ENCODE data around the gene SDHC. TPM values are rescaled to one million over a fixed set of nuclear protein-coding genes. Genes with fewer than 3 reads are reported as not detected.
A peak's percentile ranks its signal among the peaks of the same experiment; 100 is the strongest.

The SDHC gene
- total RNA-seq, 1 experiment from 2014 or later = 192 TPM

DNA sequence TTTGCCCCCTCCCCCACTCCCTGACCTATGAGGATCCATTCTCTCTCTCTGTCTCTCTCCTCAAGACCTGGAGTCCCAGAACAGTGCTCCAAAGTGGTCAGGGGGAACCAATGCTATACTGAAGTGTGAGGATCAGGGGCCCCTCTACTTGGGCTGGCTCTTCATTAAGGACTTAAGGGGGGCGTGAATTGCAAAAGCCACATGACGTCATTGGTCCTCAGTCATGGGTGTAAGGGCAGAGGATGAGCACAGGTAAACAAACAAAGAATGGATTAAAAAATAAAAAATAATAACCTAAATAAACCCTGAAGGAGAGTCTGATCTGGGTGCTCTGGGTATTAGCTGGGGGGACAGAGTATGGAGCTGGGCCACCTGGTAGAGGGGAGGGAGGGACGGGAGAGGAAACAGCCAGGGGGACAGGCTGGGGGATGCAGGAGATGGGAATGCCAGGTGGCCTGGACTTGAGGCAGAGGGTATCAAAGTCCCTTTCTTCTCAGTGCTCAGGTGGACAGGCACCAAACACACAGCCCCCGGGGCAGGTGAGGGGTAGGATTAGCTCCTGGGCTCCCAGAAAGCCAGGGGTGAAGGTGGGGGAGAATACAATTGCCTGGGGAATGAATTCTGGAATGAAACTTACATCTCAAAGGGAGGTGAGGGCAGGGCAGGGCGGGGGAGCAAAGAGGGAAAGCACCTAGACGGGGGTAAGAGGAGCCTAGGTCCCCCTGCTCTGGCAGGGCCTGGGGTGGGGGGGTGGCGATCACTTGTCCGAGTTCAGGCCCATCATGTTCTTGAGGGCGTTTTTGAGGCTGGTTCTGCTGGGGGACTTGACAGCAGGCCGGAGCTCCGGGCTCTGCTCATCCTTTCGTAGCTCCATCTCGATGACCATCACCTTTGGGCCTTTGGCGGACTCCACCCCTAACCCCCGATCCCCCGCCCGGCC is 9.0 kb upstream of the SDHC start:
- POLR2A ChIA-PET = interaction anchor here (0.6 kb wide), 1 partner anchor 370 kb away, joined by 3 read pairs; no protein-coding TSS in a partner anchor
- no peak overlapping the region for H2AFZ ChIP-seq (ENCODE audit: low read depth, low read length, poor library complexity, severe bottlenecking)
- peak; percentile 4 for ATAC-seq

DNA sequence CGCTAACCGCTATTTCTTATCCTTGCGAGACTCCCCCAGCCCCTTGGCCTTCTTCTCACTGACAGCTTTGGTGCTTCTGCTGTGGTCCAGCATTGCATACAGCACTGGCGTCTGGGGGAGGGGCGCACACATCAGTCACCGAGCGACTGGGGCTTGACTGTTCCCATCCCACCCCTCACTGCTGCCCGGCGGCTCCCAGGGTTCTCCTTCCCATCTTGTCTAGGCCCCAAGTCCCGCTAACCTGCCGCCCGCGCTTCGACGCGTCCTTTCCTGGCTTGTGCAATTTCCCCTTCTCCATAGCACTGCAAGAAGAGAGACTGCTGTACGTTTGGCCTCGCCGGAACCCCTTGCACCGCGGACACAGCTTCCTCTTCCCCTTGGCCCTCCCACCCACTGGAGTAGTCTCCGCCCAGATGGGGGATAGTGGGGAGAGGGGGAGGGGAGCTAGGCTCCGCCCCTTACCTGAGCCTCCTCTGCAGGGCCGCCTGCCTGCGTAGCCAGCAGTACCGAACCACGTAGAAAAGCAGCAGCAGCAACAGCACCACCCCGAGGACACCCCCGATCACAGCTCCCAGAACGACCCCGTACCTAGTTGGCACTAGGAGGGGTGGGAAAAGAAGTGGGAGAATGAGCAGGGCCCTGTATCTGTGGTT is 8.2 kb upstream of the SDHC start:
- BruUV-seq (replicated peaks) = TSS peak; percentile 62
- Histone ChIP-seq H3K4me3 (replicated peaks in 1 of 2; ENCODE audit: low read depth in 1 of 2, low read length in 2 of 2) (peak overlapping the region; percentile 93 to 97), H3K4me1 (ENCODE audit: control insufficient read depth in 1 of 2, insufficient read depth in 2 of 2, low read length in 2 of 2) (peaks cover 8 to 31% of the 10 kb centered on the region in 2 experiments; a peak in 3 of 4 replicates), H3K27ac (ENCODE audit: low read depth, low read length) (peak overlapping the region; percentile 59; the same call in 1 of the 2 replicates), H3K36me3 (ENCODE audit: control insufficient read depth in 1 of 2, insufficient read depth in 2 of 2, low read length in 2 of 2) (no peaks in the 10 kb centered on the region), H2AFZ (ENCODE audit: low read depth, low read length, poor library complexity, severe bottlenecking) (peak overlapping the region; percentile 69), H3K27me3 (ENCODE audit: insufficient read depth, low read length) (no peaks in the 10 kb centered on the region), H3K9me3 (ENCODE audit: control insufficient read depth in 1 of 2, insufficient read depth in 1 of 2, low read depth in 1 of 2, low read length in 2 of 2) (no peaks in the 10 kb centered on the region), H4K20me1 (ENCODE audit: insufficient read depth) (no peaks in the 10 kb centered on the region), H3K4me2 (ENCODE audit: low read length) (peak overlapping the region; percentile 87), H3K79me2 (ENCODE audit: insufficient read depth, low read length) (peaks cover 6% of the 10 kb centered on the region), H3K9ac (ENCODE audit: low read length) (peak overlapping the region; percentile 69), H3K9me2 (ENCODE audit: insufficient read depth) (no peaks in the 10 kb centered on the region)
- intact Hi-C loops (cut with micrococcal nuclease) = loop anchor here (1.0 kb wide), 1 partner anchor 79 kb away; no protein-coding TSS in a partner anchor
- RAD21 ChIA-PET (ENCODE audit: low non-redundant PET in 1 of 2, low total read pairs in 2 of 2, uncharacterized antibody in 2 of 2, unreplicated experiment in 2 of 2) = interaction anchor here in 1 of 2 experiments (0.8 kb wide), 1 partner anchor 76 kb away, joined by 3 read pairs; no protein-coding TSS in a partner anchor
- POLR2A ChIA-PET = interaction anchor here (0.6 to 1.0 kb wide), 4 partner anchors 8 to 371 kb away, joined by 3 to 9 read pairs (median 3); partner anchors contain the start of genes SDHC and TOMM40L
- peak; percentile 99 for ATAC-seq
- DNase-seq (ENCODE audit: low read depth, low spot score) = peak; percentile 80
- CTCF ChIA-PET = interaction anchor here (0.6 to 1.8 kb wide), 8 partner anchors 9 to 267 kb away, joined by 3 to 20 read pairs (median 4); partner anchors contain the start of genes SDHC, TOMM40L and TSTD1
- TF ChIP-seq SIN3A (IDR thresholded peaks at IDR 0.05; ENCODE audit: low read depth) = 0 out of 2 replicates have a peak, but pooled peaks have one; percentile 32
- no peak for TF ChIP-seq FOSL1 (IDR thresholded peaks at IDR 0.05; ENCODE audit: low read depth)
- TF ChIP-seq ZNF274 (IDR thresholded peaks at IDR 0.05; ENCODE audit: low read depth, low read length) = no peak
- TF ChIP-seq, protein P1, sequence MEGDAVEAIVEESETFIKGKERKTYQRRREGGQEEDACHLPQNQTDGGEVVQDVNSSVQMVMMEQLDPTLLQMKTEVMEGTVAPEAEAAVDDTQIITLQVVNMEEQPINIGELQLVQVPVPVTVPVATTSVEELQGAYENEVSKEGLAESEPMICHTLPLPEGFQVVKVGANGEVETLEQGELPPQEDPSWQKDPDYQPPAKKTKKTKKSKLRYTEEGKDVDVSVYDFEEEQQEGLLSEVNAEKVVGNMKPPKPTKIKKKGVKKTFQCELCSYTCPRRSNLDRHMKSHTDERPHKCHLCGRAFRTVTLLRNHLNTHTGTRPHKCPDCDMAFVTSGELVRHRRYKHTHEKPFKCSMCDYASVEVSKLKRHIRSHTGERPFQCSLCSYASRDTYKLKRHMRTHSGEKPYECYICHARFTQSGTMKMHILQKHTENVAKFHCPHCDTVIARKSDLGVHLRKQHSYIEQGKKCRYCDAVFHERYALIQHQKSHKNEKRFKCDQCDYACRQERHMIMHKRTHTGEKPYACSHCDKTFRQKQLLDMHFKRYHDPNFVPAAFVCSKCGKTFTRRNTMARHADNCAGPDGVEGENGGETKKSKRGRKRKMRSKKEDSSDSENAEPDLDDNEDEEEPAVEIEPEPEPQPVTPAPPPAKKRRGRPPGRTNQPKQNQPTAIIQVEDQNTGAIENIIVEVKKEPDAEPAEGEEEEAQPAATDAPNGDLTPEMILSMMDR (IDR thresholded peaks at IDR 0.05 in 2 of 3, conservative IDR thresholded peaks at IDR 0.05 in 1 of 3; ENCODE audit: borderline replicate concordance in 1 of 3, insufficient read depth in 1 of 3, low read depth in 2 of 3, low read length in 2 of 3) = peak; percentile 30 to 64 (median 53); a peak in 5 of 6 replicates
- TF ChIP-seq, protein P2, sequence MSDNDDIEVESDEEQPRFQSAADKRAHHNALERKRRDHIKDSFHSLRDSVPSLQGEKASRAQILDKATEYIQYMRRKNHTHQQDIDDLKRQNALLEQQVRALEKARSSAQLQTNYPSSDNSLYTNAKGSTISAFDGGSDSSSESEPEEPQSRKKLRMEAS (IDR thresholded peaks at IDR 0.05) = no peak
- TF ChIP-seq ELF1 (IDR thresholded peaks at IDR 0.05; ENCODE audit: borderline replicate concordance, low read depth) = no peak
- 0 out of 2 replicates have a peak, but pooled peaks have one; percentile 37 for TF ChIP-seq SP1 (IDR thresholded peaks at IDR 0.05; ENCODE audit: low read depth)
- TF ChIP-seq EZH2phosphoT487 (IDR thresholded peaks at IDR 0.05; ENCODE audit: borderline replicate concordance) = no peak
- 0 out of 2 replicates have a peak, but pooled peaks have one; percentile 38 for TF ChIP-seq EGR1 (IDR thresholded peaks at IDR 0.05; ENCODE audit: low read depth)
- TF ChIP-seq CEBPB (IDR thresholded peaks at IDR 0.05; ENCODE audit: low read depth) = no peak
- peak; percentile 87 for TF ChIP-seq POLR2AphosphoS5 (IDR thresholded peaks at IDR 0.05; ENCODE audit: low read depth, low read length)
- TF ChIP-seq SRF (IDR thresholded peaks at IDR 0.05; ENCODE audit: low read depth) = no peak
- TF ChIP-seq ZFX (IDR thresholded peaks at IDR 0.05) = peak; percentile 49
- TF ChIP-seq, protein P3, sequence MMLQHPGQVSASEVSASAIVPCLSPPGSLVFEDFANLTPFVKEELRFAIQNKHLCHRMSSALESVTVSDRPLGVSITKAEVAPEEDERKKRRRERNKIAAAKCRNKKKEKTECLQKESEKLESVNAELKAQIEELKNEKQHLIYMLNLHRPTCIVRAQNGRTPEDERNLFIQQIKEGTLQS (IDR thresholded peaks at IDR 0.05) = no peak
- TF ChIP-seq JUND (IDR thresholded peaks at IDR 0.05) = no peak

More for the DNA sequence above, 9.0 kb upstream of the SDHC start:
- Histone ChIP-seq H4K20me1 (ENCODE audit: insufficient read depth) (no peaks in the 10 kb centered on the region), H3K4me3 (replicated peaks in 1 of 2; ENCODE audit: low read depth in 1 of 2, low read length in 2 of 2) (peak overlapping the region; percentile 93 to 97), H3K79me2 (ENCODE audit: insufficient read depth, low read length) (peaks cover 6% of the 10 kb centered on the region), H3K4me2 (ENCODE audit: low read length) (peak overlapping the region; percentile 87), H3K36me3 (ENCODE audit: control insufficient read depth in 1 of 2, insufficient read depth in 2 of 2, low read length in 2 of 2) (no peaks in the 10 kb centered on the region), H3K9ac (ENCODE audit: low read length) (peak overlapping the region; percentile 69), H3K9me2 (ENCODE audit: insufficient read depth) (no peaks in the 10 kb centered on the region), H3K4me1 (ENCODE audit: control insufficient read depth in 1 of 2, insufficient read depth in 2 of 2, low read length in 2 of 2) (peaks cover 8 to 31% of the 10 kb centered on the region in 2 experiments; a peak in 3 of 4 replicates), H3K9me3 (ENCODE audit: control insufficient read depth in 1 of 2, insufficient read depth in 1 of 2, low read depth in 1 of 2, low read length in 2 of 2) (no peaks in the 10 kb centered on the region), H3K27me3 (ENCODE audit: insufficient read depth, low read length) (no peaks in the 10 kb centered on the region), H3K27ac (ENCODE audit: low read depth, low read length) (peak overlapping the region; percentile 59; the same call in 1 of the 2 replicates)
- no TSS peak for BruUV-seq (replicated peaks)
- CTCF ChIA-PET = interaction anchor here (0.6 to 1.8 kb wide), 8 partner anchors 9 to 266 kb away, joined by 3 to 20 read pairs (median 4); partner anchors contain the start of genes SDHC, TOMM40L and TSTD1
- no peak for DNase-seq (ENCODE audit: low read depth, low spot score)
- TF ChIP-seq TCF7L2 (IDR thresholded peaks at IDR 0.05; ENCODE audit: borderline replicate concordance, extremely low read depth, insufficient read depth, insufficient read length) = no peak
- intact Hi-C loops (cut with micrococcal nuclease) = no loop called here
- RAD21 ChIA-PET (ENCODE audit: low non-redundant PET in 1 of 2, low total read pairs in 2 of 2, uncharacterized antibody in 2 of 2, unreplicated experiment in 2 of 2) = no interaction called here

Measured in HCT116 (cell line).